Breast epithelium (tissue), 3 donors: ENCODE data around the gene TMEM63B.

Experiments used
- POLR2A ChIP-seq: fragments of 450-650 bp; IDR thresholded peaks from one replicate; pipeline ENCODE4 v1.6.1; 2016; ENCODE audit warnings: antibody characterized with exemption, mild to moderate bottlenecking, moderate library complexity
- TF ChIP-seq, protein P1 (sequence below), 3 donors: fragments of 450-650 bp; IDR thresholded peaks; one replicate each; pipeline ENCODE4 v1.5.1; 2016 to 2017; ENCODE audit warnings: antibody characterized with exemption in 3 of 3, mild to moderate bottlenecking in 3 of 3, moderate library complexity in 3 of 3

- TF ChIP-seq, protein P1, sequence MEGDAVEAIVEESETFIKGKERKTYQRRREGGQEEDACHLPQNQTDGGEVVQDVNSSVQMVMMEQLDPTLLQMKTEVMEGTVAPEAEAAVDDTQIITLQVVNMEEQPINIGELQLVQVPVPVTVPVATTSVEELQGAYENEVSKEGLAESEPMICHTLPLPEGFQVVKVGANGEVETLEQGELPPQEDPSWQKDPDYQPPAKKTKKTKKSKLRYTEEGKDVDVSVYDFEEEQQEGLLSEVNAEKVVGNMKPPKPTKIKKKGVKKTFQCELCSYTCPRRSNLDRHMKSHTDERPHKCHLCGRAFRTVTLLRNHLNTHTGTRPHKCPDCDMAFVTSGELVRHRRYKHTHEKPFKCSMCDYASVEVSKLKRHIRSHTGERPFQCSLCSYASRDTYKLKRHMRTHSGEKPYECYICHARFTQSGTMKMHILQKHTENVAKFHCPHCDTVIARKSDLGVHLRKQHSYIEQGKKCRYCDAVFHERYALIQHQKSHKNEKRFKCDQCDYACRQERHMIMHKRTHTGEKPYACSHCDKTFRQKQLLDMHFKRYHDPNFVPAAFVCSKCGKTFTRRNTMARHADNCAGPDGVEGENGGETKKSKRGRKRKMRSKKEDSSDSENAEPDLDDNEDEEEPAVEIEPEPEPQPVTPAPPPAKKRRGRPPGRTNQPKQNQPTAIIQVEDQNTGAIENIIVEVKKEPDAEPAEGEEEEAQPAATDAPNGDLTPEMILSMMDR (IDR thresholded peaks at IDR 0.05) = no peak
- no peak for TF ChIP-seq POLR2A
These were observed 9.8 kb upstream of the TMEM63B start for GRCh38 chr6:44117397-44118128.
